ENCODE measurements around the gene ZBTB32.

The ZBTB32 gene

DNA sequence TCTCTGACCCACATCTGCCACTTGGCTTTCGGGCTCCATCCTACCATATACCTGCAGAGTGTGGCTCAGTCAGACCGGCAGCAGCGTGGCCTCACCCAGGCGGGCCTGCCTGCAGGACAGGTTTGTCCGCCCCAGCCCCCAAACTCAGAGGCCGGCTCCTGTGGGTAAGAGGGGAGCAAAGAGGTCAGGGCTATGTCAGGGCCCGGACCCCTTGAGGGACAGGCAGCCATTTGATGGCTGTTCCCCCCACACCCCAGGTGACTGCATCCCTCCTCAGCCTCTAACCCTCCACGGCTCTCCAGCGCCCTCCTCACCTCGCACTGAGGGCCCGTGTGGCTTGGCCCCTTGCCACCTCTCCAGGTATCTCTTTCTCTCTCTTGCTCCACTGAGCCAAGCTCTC lies 12.3 kb upstream of the ZBTB32 start:
- Histone ChIP-seq H3K27me3 (peaks cover 4% of the 10 kb centered on the region; the same call in 1 of the 2 replicates), H3K4me1 (no peaks in the 10 kb centered on the region), H3K9me3 (no peaks in the 10 kb centered on the region), H3K36me3 (no peaks in the 10 kb centered on the region), H3K4me3 (ENCODE audit: low read depth, low read length) (no peak overlapping the region)
- no peak for DNase-seq
- TF ChIP-seq, protein P1, sequence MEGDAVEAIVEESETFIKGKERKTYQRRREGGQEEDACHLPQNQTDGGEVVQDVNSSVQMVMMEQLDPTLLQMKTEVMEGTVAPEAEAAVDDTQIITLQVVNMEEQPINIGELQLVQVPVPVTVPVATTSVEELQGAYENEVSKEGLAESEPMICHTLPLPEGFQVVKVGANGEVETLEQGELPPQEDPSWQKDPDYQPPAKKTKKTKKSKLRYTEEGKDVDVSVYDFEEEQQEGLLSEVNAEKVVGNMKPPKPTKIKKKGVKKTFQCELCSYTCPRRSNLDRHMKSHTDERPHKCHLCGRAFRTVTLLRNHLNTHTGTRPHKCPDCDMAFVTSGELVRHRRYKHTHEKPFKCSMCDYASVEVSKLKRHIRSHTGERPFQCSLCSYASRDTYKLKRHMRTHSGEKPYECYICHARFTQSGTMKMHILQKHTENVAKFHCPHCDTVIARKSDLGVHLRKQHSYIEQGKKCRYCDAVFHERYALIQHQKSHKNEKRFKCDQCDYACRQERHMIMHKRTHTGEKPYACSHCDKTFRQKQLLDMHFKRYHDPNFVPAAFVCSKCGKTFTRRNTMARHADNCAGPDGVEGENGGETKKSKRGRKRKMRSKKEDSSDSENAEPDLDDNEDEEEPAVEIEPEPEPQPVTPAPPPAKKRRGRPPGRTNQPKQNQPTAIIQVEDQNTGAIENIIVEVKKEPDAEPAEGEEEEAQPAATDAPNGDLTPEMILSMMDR (IDR thresholded peaks at IDR 0.05; ENCODE audit: low read depth, low read length) = no peak

DNA sequence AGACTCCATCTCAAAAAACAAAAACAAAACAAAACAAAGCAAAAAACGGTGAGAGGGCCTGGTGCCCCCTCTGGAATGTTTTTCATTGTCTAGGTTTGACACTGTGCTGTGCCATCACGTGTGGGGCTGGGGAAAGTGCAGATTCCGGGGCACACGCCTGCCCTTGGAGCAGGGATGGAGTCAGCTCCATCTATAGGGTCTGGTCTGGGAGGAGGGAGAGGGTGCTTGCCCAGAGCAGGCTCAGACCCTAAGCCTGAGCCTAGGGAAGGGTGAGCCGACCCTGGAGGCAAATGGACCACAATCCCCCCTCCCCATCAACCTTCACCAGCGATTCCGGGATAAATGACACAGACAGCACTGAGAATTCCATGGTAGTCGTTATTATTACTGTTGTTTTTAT lies 10.9 kb upstream of the ZBTB32 start:
- no peaks in the 10 kb centered on the region for H3K36me3 ChIP-seq
- H3K9me3 ChIP-seq = no peaks in the 10 kb centered on the region
- TF ChIP-seq, protein P1 (IDR thresholded peaks at IDR 0.05; ENCODE audit: low read depth, low read length) = no peak
- peaks cover 4% of the 10 kb centered on the region; the same call in 1 of the 2 replicates for H3K27me3 ChIP-seq
- H3K4me1 ChIP-seq = no peaks in the 10 kb centered on the region
- H3K4me3 ChIP-seq (ENCODE audit: low read depth, low read length) = no peak overlapping the region
- DNase-seq = no peak

DNA sequence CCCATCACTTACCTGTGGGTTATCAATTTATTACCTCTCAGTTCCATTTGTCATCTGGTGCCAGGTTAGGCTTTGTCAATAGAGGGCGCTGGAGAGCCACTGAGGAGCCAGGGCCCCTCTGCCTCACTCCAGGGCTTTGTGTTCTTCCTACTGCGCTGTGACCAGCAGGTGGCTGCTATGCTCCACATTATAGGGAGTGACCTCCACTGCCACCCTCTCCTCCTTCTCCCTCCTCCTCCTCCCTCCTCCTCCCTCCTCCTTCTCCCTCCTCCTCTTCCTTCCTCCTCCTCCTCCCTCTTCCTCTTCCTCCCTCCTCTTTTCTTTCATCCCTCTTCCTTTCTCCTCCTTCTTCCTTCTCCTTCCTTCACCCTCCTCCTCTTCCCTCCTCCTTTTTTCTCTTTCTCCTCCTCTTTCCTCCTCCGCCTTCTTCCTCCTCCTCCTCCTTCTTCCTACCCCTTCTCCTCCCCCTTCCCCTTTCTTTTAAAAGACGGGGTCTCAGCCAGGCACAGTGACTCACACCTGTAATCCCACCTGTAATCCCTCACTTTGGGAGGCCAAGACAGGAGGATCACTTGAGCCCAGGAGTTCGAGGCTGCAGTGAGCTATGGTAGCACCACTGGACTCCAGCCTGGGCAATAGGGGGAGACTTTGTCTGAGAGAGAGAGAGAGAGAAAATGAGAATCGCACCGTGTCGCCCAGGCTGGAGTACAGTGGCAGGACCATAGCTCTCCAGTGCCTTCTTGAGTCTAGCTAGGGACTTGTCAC lies 10.3 kb upstream of the ZBTB32 start:
- no peaks in the 10 kb centered on the region for H3K36me3 ChIP-seq
- no peak overlapping the region for H3K4me3 ChIP-seq (ENCODE audit: low read depth, low read length)
- no peaks in the 10 kb centered on the region for H3K9me3 ChIP-seq
- TF ChIP-seq, protein P1 (IDR thresholded peaks at IDR 0.05; ENCODE audit: low read depth, low read length) = peak; percentile 100
- H3K4me1 ChIP-seq = no peaks in the 10 kb centered on the region
- DNase-seq = peak; percentile 90
- peaks cover 4% of the 10 kb centered on the region; the same call in 1 of the 2 replicates for H3K27me3 ChIP-seq

DNA sequence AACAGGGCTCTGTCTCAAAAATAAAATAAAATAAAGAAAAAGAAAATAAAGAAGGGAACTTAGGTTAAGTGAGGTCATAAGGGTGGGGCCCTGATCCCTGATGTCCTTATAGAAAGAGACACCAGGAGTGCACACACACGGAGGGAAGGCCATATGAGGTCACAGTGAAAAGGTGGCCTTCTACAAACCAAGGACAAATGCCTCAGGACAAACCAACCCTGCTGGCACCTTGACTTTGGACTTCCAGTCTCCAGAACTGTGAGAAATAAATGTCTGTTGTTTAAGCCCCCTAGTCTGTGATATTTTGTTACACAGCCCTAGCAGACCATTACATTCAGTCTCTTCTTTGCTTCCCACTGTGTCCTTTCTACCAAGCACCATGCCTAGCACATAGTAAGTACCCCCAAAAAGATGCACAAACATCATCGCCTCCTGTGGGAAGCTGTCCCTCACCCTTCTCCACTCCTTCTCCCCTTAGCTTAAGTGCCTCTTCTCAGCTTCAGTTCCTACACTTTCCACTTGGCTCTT lies 8.4 kb upstream of the ZBTB32 start:
- H3K9me3 ChIP-seq = no peaks in the 10 kb centered on the region
- no peak for DNase-seq

DNA sequence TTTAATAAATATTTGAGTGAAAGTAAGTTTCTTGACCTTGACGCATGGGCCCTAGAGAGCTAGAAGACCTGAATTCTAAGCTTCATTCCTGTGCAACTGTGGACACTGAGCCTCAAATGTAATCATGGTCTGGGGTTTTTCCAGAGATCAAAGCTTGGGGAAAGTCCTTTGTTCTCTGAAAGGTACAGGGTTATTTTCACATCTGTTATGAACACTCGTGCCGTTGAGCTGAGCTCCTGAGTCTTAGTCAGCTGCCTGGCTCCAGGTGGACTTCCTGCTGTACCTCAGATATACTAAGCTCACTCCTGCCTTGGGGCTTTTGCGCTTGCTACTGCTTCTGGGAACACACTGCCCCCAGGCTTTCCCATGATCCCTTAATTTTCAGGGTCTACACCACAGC lies 7.5 kb upstream of the ZBTB32 start:
- Histone ChIP-seq H3K9me3 (no peaks in the 10 kb centered on the region), H3K36me3 (no peaks in the 10 kb centered on the region), H3K27me3 (no peaks in the 10 kb centered on the region), H3K4me1 (no peaks in the 10 kb centered on the region), H3K4me3 (ENCODE audit: low read depth, low read length) (no peak overlapping the region)
- TF ChIP-seq, protein P1 (IDR thresholded peaks at IDR 0.05; ENCODE audit: low read depth, low read length) = no peak
- no peak for DNase-seq

More for the DNA sequence above, 8.4 kb upstream of the ZBTB32 start:
- H3K36me3 ChIP-seq = no peaks in the 10 kb centered on the region
- no peaks in the 10 kb centered on the region for H3K27me3 ChIP-seq
- no peaks in the 10 kb centered on the region for H3K4me1 ChIP-seq
- TF ChIP-seq, protein P1 (IDR thresholded peaks at IDR 0.05; ENCODE audit: low read depth, low read length) = no peak
- H3K4me3 ChIP-seq (ENCODE audit: low read depth, low read length) = no peak overlapping the region

All from BE2C (cell line).